Activated CD8-positive, alpha-beta memory T cell treated with anti-CD3 and anti-CD28 coated beads, Interleukin-2, amount 50 U/mL, for 1 hour (primary cell): ENCODE measurements around the gene TCERG1L.

Experiments used
- DNase-seq: peaks from one replicate; pipeline ENCODE4 v3.0.0-alpha.2; 2020; ENCODE audit errors: extremely low read depth

The TCERG1L gene

DNA sequence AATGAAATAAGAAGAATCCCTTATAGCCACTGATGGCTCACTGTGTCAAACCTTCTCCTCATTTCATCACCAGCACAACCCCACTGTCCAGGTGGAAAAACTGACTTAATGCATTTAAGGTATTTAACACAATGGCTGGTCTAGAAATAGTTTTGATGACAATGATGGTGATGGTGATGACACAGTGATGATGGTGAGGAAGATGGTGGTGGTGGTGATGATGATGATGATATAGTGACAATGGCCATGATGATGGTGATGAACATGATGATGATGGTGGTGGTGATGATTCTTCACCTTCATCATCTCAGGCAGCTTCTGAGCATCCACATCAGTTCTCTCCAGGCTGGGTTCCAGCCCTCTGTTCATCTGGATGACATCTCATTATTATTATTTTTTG, 186.6 kb downstream of the TCERG1L start:
- no peak for DNase-seq

DNA sequence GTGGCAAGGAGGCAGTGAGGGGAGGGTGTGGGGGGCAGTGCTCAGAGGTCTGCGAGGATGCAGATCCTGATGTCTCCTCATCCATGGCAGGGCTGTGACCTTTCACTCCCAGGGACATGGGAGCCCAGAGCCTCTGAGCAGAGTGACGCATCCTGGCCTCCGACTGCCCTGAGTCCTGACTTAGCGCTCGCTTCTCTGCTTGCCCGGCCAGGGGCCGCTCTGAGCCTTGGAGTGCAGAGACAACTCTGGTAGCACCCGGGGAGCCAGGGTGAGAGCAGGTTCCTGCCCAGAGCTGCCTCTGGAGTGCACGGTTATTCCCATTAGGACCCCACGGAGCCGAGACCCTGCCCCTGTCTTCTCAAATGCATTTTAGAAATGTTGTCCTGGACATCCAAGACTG, 188.0 kb downstream of the TCERG1L start:
- no peak for DNase-seq

DNA sequence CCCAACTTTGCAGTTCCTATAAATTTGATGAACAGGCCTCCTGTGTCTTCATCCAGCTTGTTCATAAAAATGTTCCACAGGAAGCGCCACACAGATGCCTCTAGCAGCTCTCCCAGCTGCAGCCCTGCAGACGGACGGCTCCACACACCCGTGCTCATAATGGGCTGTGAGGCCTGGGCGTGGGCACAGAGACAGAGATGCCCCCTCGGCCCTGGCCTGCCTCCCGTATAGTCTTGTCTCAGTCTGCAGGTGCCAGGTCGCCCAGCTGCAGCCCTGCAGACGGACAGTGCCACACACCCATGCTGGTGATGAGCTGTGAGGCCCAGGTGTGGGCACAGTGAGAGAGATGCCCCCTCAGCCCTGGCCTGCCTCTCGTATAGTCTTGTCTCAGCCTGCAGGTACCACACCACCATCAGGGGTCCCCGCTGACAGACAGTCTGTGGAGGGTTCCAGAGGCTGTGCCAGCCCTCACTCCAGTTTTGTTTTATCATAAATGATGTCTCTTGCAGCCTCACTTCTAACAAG, 189.9 kb downstream of the TCERG1L start:
- no peak for DNase-seq

- DNase-seq, result no peak
Measured at GRCh38 chr10:131119626-131120355, 191.7 kb downstream of the TCERG1L start.

GRCh38 chr10:131117416-131118212, 193.9 kb downstream of the TCERG1L start:
- DNase-seq, result no peak

GRCh38 chr10:131116991-131117375, 194.5 kb downstream of the TCERG1L start:
- DNase-seq, result no peak

DNA sequence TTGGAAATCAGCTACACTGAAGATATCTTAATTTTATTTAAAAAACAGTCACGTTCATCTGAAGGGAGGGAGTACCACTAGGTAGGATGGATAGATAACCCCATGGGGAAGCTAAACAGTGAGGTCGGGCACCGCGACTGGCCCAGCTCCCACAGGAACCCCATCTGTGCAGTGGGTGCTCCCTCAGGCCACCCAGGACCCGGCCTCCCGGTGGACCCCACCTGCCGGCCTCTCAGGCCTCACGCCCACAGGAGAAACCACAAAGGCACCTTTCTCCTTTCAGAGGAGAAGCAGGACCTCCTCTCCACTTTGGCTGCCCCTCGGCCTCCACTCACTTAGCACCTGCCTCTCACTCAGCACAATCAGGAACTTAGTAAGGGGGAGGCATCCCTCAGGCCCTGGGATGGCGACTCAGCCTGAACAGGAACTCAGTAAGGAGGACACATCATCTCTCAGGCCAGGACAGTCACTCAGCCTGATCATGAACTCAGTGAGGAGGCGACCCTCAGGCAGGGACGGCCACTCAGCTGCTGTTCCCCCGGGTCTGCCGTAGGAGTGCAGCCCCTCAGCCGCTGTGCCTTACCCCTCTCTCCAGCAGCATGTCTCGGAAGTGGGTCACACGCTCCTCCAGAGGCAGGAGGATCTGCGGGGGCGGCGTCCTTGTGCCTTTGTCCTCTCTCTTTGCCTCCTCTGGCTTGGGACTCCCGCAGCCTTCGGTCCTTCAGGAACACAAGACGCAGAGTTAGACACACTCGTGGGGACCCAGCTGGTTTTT, 195.1 kb downstream of the TCERG1L start:
- no peak for DNase-seq

- DNase-seq, result no peak
Measured at GRCh38 chr10:131115801-131116200, 195.7 kb downstream of the TCERG1L start.

GRCh38 chr10:131115321-131115720, 196.2 kb downstream of the TCERG1L start:
- DNase-seq, result no peak

GRCh38 chr10:131114846-131115245, 196.7 kb downstream of the TCERG1L start:
- no peak for DNase-seq

DNA sequence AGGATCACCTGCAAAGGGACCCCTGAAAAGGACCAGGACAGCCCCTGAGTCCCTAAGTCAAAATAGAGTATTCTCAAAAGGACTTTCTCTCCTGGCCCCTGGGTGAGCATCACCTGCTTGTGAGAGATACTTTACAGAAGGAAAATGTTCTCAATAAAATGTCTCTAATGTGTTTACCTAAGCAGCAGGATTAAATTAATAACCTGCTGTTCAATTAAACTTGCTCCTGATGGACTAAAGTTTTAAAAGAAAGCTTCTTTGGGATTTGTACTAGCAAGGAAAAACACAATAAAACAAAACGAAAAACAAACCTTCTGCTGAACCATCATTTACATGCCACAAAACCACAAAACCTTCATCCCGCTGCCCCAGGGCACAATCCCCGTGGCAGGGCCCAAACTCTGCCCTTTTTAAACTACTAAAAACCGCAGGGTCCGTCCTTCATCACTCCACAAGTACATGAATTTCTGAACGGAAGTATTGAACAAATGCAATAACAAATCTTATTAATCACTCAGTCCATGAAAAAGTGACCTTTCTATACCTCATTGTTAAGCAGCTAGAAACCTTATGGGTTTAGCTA, 197.7 kb downstream of the TCERG1L start:
- no peak for DNase-seq

GRCh38 chr10:131113165-131113564, 198.4 kb downstream of the TCERG1L start:
- DNase-seq, result no peak

GRCh38 chr10:131112691-131113090, 198.8 kb downstream of the TCERG1L start:
- DNase-seq, result no peak

DNA sequence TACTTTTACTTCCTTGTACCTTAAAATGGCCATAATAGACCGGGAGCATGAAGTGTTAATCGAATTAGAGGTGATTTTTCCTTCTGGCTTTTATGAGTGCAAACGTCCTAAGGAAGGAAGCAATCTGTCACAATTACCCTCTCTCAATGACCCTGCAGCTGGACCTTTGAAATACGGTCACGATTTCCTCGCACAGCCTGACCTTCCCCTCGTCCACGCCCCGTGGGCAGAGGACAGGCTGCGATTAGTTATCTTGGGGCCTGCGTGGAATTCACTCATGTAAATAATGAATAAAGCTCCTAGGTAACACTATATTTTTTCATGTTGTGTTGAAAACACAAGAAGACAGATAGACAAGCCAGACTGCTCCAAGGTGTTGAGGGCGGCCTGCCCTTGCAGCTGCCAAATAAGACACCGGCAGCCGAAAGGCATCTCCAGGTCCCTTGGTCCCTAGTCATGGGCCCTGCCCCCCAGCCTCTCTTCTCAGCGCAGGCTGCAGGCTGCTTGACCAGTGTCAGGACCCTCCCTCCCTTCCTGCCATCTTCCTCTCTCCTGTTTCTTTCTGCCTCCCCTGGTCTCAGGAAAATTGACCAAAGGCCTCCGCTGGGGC, 199.9 kb downstream of the TCERG1L start:
- DNase-seq, result no peak

- no peak for DNase-seq
Measured at GRCh38 chr10:131111007-131111406, 200.5 kb downstream of the TCERG1L start.

- no peak for DNase-seq
Measured at GRCh38 chr10:131110241-131110783, 201.2 kb downstream of the TCERG1L start.

- DNase-seq, result no peak
Measured at GRCh38 chr10:131109726-131110125, 201.8 kb downstream of the TCERG1L start.

GRCh38 chr10:131109291-131109690, 202.2 kb downstream of the TCERG1L start:
- no peak for DNase-seq

DNA sequence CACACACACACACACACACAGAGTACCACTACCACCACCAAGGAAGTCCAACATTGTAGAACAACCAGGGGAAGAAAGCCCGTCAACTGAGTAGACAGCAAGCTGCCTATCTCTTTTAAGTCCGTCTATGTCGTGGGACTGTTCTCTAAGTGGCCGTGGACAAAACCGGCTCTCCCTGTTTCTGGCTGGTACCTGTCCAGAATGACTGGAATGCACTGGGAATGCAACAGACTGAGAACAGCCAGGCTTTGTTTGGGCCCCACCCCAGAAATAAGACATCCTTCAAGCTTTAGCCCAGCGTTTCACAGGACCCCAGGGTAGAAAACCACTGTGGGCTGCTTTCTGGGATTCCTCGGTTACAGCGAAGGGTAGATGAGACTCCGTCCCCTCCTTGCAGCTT, 203.6 kb downstream of the TCERG1L start:
- DNase-seq, result no peak

- DNase-seq, result no peak
Measured at GRCh38 chr10:131102676-131103075, 208.8 kb downstream of the TCERG1L start.

DNA sequence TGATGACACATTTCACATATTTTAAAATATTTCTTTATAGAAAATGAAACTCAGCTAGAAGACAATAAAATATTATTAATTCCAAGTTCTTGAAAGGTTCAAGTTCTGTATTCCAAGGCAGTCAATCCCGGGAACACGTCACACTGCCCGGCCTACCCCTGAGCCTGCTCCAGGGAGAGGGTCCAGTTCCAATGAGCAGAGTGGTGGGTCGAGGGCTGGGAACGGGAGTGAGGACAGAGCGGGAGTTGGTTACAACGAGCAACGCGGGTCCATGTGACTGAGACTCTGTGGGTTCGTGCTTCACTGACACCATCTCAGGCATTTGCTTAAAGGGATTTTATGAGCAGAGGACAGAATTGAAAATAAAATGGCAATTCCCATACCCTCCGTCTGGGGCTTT, 209.4 kb downstream of the TCERG1L start:
- no peak for DNase-seq
